ENCODE measurements around the gene HDHD3.

HDHD3 gene

GRCh38 chr9:113363336-113363735 is 13.4 kb downstream of the HDHD3 start:
- DNase-seq (ENCODE audit: low read depth, low spot score): no peak

DNA sequence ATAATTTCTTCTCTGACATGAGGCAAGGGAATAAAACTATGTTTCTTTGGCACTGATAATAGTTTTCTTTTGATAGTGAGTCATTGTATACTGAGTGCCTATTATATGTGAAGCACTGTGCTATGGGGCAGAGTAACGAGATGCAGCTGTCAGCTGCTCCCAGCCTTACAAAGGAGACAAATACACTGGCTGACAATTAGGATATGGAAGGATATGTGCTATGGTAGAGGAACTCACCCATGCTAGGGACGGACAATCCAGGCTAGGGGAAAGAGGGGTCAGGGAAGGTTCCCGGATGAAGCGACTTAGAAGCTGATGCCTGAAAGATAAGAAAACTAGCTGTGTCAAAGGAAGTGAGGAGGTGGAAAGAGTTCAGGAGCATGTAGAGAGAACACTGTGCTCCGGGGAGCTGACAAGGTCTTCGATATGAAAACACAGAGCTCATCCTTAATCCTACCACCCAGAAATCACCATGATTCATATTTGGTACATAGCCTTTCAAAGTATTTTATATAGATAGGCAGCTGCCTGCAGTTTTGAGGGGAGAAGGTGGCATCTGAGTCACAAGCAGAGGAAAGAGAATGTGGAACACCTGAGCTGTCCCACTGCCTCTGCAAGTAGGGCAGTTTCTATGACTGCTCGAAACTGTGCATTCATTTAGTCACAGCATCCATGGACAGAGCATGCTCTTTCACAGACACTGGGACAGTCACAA is 15.3 kb downstream of the HDHD3 start:
- DNase-seq (ENCODE audit: low read depth, low spot score): no peak

DNA sequence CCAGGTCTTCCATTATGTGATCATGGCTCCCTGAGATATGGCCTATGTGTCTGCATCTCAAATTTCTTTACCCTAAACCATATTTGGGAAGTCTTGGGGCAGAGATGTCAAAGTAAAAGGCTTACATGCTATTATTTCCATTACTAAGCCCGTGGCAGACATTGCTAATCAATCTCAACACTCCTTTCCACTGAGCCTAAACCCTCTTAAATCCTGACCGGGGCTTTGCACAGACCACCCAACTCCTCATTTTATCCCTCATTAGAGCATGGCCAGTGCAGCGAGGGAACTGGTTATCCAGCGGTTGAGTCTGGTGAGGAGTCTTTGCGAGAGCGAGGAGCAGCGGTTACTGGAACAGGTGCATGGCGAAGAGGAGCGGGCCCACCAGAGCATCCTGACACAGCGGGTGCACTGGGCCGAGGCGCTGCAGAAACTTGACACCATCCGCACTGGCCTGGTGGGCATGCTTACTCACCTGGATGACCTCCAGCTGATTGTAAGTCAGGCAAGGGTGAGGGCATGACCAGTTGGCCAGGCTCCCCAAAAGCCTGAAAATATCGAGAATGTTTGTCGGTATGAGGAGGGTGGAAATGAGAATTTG is 16.4 kb downstream of the HDHD3 start:
- no peak for DNase-seq (ENCODE audit: low read depth, low spot score)

- no peak for DNase-seq (ENCODE audit: low read depth, low spot score)
These were observed 17.4 kb downstream of the HDHD3 start for GRCh38 chr9:113359385-113359784.

DNA sequence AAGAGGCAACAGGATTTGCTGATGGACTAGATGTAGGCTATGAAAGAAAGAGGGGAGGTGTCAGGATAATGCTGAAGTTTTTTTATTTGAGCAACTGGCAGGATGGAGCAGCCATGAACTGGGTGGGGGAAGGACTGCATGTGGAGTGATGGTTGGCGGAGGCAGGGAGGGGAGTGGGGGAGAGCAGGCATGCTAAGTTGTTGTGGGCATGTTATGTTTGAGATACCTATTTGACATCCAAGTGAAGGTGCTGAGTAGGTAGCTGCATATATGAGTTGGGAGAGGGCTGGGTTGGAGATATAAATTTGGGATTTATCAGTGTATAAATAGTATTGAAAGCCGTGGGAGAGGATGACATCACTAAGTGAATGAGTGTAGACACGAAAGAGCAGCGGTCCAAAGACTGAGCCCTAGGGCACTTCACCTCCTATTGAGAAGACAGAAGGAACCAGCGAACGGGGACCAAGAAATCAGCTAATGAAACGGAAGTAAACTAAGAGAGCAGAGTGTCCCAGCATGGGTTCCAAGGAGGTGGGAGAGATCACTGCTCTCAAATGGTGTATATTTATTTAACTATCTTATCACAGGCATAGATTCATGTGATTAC is 20.0 kb downstream of the HDHD3 start:
- DNase-seq (ENCODE audit: low read depth, low spot score): no peak

DNA sequence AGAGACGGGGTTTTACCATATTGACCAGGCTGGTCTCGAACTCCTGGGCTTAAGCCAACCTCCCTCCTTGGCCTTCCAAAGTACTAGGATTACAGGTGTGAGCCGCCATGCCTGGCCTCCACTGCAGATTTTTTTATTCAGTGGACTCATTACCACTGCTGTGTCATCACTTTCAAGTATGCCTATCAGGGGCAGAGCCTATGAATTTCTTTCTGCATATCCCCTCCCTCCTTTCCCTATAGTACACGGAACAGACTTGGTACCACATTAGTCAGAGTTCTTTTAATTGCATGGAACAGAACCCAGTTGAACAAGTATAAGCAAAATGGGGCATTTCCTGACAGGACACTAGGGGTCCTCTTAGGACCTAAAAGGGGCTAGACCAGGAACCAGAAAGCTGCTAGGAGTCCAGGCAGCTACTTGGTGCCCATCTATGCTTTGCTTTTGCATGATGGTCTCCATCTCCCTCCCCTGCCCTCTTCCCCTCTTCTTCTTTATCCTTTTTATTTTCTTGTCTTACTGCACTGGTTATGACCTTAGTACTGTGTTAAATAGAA is 21.7 kb downstream of the HDHD3 start:
- DNase-seq (ENCODE audit: low read depth, low spot score): no peak

GRCh38 chr9:113352411-113352810 is 24.4 kb downstream of the HDHD3 start:
- no peak for DNase-seq (ENCODE audit: low read depth, low spot score)

GRCh38 chr9:113352006-113352405 is 24.8 kb downstream of the HDHD3 start:
- no peak for DNase-seq (ENCODE audit: low read depth, low spot score)

DNA sequence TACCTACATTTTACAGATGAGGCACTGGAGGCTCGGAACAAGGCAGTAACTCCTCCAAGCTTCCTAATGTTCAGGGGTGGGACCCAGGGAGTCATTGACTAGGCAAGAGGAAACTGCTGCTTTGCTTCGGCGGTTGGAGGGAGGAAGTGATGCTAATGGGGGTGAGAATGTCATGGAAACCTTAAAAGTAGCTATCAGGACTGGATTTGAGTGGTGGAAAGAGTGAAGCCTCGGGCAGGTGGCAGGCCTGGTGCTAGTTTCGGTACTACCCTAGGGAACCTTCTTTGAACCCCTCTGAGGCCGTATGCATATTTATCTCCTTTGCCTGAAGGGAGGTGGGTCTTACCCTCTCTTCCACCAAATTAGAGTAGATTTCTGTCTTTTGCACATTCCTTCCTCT is 25.8 kb downstream of the HDHD3 start:
- DNase-seq (ENCODE audit: low read depth, low spot score): no peak

GRCh38 chr9:113350107-113350661 is 26.6 kb downstream of the HDHD3 start:
- no peak for DNase-seq (ENCODE audit: low read depth, low spot score)

DNA sequence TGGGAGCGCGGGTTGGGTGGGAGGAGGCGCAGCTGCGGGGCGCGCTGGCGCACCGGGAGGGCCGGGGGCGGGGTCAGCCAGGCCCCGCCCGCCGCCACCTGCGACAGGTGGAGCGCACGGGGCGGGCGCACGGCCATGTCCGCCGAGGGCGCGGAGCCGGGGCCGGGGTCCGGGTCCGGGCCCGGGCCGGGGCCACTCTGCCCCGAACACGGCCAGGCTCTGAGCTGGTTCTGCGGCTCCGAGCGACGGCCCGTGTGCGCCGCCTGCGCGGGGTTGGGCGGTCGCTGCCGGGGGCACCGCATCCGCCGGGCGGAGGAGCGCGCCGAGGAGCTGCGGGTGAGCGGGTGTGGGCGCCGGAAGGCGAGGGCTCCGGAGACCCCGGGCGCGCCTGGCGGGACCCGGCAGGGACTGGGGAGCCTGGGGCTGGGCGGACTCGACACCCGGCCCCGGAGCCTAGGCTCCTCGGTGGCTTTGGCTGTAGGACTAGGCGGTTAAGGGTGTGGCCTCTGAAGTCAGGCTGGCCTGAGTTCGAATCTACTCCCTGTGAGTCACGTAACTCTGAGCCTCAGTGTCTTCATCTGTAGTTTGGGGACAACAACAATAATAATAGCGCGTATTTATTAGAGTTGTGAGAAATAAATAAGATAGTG is 27.2 kb downstream of the HDHD3 start, which contains the start of gene BSPRY:
Gene BSPRY (plus strand): TSS at position 97 of the 650 bp plus-strand sequence. CDS start 39 bp downstream, at position 136.
- no peak for DNase-seq (ENCODE audit: low read depth, low spot score)

DNA sequence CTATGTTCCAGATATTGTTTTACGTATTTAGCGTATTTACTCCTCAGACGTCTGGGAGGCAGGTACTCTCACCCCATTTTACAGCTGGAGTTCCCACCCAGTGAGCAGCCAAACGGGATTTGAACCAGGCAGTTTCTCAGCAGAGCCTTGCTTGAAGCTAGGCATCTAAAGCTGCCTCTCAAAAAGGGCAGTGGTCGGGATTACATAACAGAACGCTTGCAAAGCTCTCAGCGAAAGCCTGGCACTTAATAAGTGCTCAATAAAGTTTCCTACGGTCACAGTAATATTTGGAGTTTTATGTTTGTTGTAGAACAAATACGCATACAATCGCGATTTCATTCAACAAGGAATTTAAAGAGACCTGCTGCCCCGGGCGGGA is 27.7 kb downstream of the HDHD3 start:
- DNase-seq (ENCODE audit: low read depth, low spot score): no peak

DNA sequence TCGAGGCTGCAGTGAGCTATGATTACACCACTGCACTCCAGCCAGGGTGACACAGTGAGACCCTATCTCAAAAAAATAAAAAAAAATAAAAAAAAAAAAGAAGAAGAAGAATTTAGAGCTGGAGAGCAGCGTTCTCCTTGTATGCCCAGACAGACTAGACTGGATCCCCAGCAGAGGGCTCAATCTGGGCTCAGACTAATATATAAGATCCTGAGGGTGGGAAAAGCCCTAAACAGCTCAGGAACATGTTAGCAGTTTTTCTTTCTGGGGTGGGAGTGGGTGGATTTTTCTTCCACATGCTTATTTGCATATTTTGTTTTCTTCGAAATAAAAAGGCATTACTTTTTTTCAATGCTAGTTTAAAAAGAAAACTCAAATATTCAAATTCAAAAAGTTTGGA is 28.3 kb downstream of the HDHD3 start:
- DNase-seq (ENCODE audit: low read depth, low spot score): no peak

- no peak for DNase-seq (ENCODE audit: low read depth, low spot score)
These were observed 31.1 kb downstream of the HDHD3 start for GRCh38 chr9:113345671-113346070.

GRCh38 chr9:113345190-113345589 is 31.6 kb downstream of the HDHD3 start:
- no peak for DNase-seq (ENCODE audit: low read depth, low spot score)

- DNase-seq (ENCODE audit: low read depth, low spot score): no peak
These were observed 33.0 kb downstream of the HDHD3 start for GRCh38 chr9:113343732-113344231.

DNA sequence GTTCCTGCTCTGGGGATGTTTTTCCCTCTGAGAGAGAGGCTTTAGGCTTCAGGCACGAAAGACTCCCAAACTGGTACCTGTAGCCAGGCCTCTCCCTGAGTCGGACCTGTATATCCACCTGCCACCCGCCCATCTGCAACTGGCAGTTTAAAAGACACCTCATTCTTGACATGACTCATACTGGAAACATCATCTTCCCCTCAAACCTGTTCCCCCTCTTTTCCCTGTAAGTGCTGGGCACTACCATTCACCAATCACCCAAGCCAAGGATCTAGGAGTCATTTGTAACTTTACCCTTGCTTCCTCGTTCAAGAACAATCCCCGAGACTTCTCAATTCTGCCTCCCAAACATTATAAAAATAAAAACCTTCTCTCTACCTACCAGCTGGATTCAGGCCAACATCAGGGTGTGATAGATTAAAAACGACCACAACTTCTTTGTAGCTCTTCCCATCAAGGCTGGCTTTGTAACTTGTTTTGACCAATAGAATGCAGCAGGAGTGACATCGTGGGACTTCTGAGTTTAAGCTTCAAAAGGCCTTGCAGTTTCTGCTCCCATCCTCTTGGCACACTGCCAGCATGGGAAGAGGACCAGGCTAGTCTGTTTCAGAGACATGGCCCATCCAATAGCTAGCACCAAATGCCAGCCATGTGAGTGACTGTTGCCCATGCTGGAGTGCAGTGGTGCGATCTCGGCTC is 34.9 kb downstream of the HDHD3 start:
- DNase-seq (ENCODE audit: low read depth, low spot score): no peak

- DNase-seq (ENCODE audit: low read depth, low spot score): peak; percentile 57
These were observed 36.6 kb downstream of the HDHD3 start, which contains the start of gene WDR31 for GRCh38 chr9:113340011-113340699. Gene WDR31 (minus strand): TSS chr9:113340275. CDS start chr9:113332022, 8,253 bp downstream.

- DNase-seq (ENCODE audit: low read depth, low spot score): no peak
These were observed 39.1 kb downstream of the HDHD3 start for GRCh38 chr9:113337714-113338113.

DNA sequence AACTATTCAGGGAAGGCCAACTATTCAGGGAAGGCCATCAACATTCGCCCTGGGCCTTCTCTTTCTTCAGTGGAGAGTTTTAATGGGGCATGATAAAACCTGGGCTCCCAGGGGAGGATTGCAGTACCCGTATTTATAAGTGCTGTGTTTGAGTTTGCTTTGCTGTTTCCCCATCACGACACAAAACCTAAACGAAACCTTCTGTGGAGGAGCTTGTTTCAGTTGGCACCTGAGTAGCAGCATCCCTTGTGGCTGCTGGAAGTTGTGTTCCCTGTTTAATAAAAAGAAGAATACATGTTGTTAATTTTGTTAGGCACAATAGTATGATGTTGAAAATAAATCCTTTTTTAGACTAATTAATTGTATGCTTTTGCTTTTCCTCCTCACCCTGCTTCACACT is 45.0 kb downstream of the HDHD3 start:
- DNase-seq (ENCODE audit: low read depth, low spot score): no peak

Data from activated naive CD8-positive, alpha-beta T cell treated with anti-CD3 and anti-CD28 coated beads, Interleukin-2, amount 50 U/mL, for 16 hours (primary cell).